HepG2 (cell line): Measurements from ENCODE around the gene CDH13. TPM values are rescaled to one million over a fixed set of nuclear protein-coding genes. Genes with fewer than 3 reads are reported as not detected.
A peak's percentile ranks its signal among the peaks of the same experiment; 100 is the strongest.

Experiments
- ATAC-seq: fragments of 200-7000 bp; cut with Tn5 transposase; 3 replicates; pipeline ENCODE4 v1.9.1; 2020; ENCODE audit warnings: mild to moderate bottlenecking, moderate library complexity
- BruUV-seq: library from RNA; stranded (reverse); fragments of 400-500 nt; replicated peaks from 2 replicates; lab custom pipeline; 2021; lab: Mats Ljungman, UMichigan
- CTCF ChIA-PET: fragments of 300-600 bp; formaldehyde crosslinking; extraction: SDS; loops from one replicate; lab custom pipeline; 2021; ENCODE audit warnings: low total read pairs, inconsistent platforms, low intra/inter-chr PET ratio; lab: Yijun Ruan, JAX
- POLR2A ChIA-PET: fragments of 350-600 bp; sonication (Branson Sonifier 250); formaldehyde crosslinking; loops from one replicate; lab custom pipeline; 2020; ENCODE audit warnings: antibody characterized with exemption, inconsistent platforms; lab: Yijun Ruan, JAX
- DNase-seq: peaks from one replicate; pipeline ENCODE4 v3.0.0-alpha.2; 2015; ENCODE audit warnings: low spot score
- FAIRE-seq: peaks from 3 replicates; lab custom pipeline; 2011; peaks lifted over from hg19 to GRCh38; lab: Jason Lieb, UNC
- H2AFZ ChIP-seq: one replicate; pipeline ENCODE4 v1.6.1; 2011; ENCODE audit warnings: low read length, inconsistent platforms
- H3K27ac ChIP-seq: fragments of 300-600 bp; 3 replicates; pipeline ENCODE4 v1.8.0; 2011; ENCODE audit warnings: mixed run types, mild to moderate bottlenecking, mixed read lengths, low read length, inconsistent platforms; ENCODE audit not compliant: insufficient read depth; ENCODE audit errors: extremely low read length
- H3K27me3 ChIP-seq, 2 experiments: fragments of 200-600 bp in 1 of 2; 2 replicates in 1 of 2; 3 replicates in 1 of 2; pipeline versions ENCODE4 v1.6.0 to v1.8.0; 2011; ENCODE audit warnings: low read length in 2 of 2, mild to moderate bottlenecking in 2 of 2, moderate library complexity in 2 of 2, inconsistent platforms in 1 of 2; ENCODE audit not compliant: insufficient read depth in 2 of 2, control insufficient read depth in 1 of 2
- H3K36me3 ChIP-seq, 2 experiments: fragments of 200-600 bp in 1 of 2; replicated peaks in 1 of 2; 2 replicates in 1 of 2; 3 replicates in 1 of 2; pipeline versions ENCODE4 v1.5.1 to v1.8.0; 2011; ENCODE audit warnings: low read length in 2 of 2, inconsistent platforms in 1 of 2; ENCODE audit not compliant: insufficient read depth in 2 of 2, control insufficient read depth in 1 of 2
- H3K4me1 ChIP-seq: 2 replicates; pipeline ENCODE4 v1.5.1; 2012; ENCODE audit warnings: low read length, inconsistent platforms; ENCODE audit not compliant: insufficient read depth
- H3K4me2 ChIP-seq: 2 replicates; pipeline ENCODE4 v1.6.0; 2011; ENCODE audit warnings: low read depth, low read length, inconsistent platforms
- H3K4me3 ChIP-seq, 3 experiments: fragments of 200-600 bp in 1 of 3; sonication (generic), shearing (Covaris generic) in 1 of 3; replicated peaks in 1 of 3; 2 replicates each; pipeline ENCODE4 v1.5.1; 2011 to 2016; ENCODE audit warnings: low read length in 3 of 3, inconsistent platforms in 2 of 3, low read depth in 2 of 3, mild to moderate bottlenecking in 2 of 3, control low read depth in 1 of 3, mixed read lengths in 1 of 3; ENCODE audit not compliant: insufficient read depth in 1 of 3
- H3K79me2 ChIP-seq: one replicate; pipeline ENCODE4 v1.6.1; 2011; ENCODE audit warnings: low read length, inconsistent platforms; ENCODE audit not compliant: insufficient read depth
- H3K9ac ChIP-seq: 2 replicates; pipeline ENCODE4 v1.6.0; 2011; ENCODE audit warnings: mild to moderate bottlenecking, low read depth, low read length, inconsistent platforms; ENCODE audit not compliant: insufficient read depth
- H3K9me3 ChIP-seq: 2 replicates; pipeline ENCODE4 v1.5.1; 2012; ENCODE audit warnings: mild to moderate bottlenecking, low read length
- H4K20me1 ChIP-seq: 2 replicates; pipeline ENCODE4 v1.6.0; 2011; ENCODE audit warnings: inconsistent platforms, mild to moderate bottlenecking, low read length, moderate library complexity; ENCODE audit not compliant: insufficient read depth
- CENPT ChIP-seq: sonication (generic); formaldehyde crosslinking; IDR thresholded peaks from 2 replicates; pipeline ENCODE4 v1.8.0; 2022; ENCODE audit warnings: low read depth, mild to moderate bottlenecking, moderate library complexity, missing genetic modification reagents
- HNRNPK ChIP-seq: fragments of 200-400 bp; formaldehyde crosslinking; IDR thresholded peaks from 2 replicates; pipeline ENCODE4 v1.6.1; 2018; ENCODE audit warnings: low read length, low read depth, moderate library complexity, mild to moderate bottlenecking; ENCODE audit not compliant: poor library complexity, severe bottlenecking
- HNRNPLL ChIP-seq: fragments of 200-400 bp; formaldehyde crosslinking; IDR thresholded peaks from 2 replicates; pipeline ENCODE4 v1.6.1; 2017; ENCODE audit warnings: mild to moderate bottlenecking, low read depth, low read length; ENCODE audit not compliant: poor library complexity, severe bottlenecking
- MXD3 ChIP-seq: IDR thresholded peaks from 2 replicates; pipeline ENCODE4 v1.6.1; 2016; ENCODE audit warnings: mild to moderate bottlenecking, missing biosample characterization, missing genetic modification reagents
- PCBP2 ChIP-seq: fragments of 200-400 bp; formaldehyde crosslinking; optimal IDR thresholded peaks from 2 replicates; pipeline ENCODE3; 2018; ENCODE audit warnings: low read length, low read depth; ENCODE audit not compliant: poor library complexity, severe bottlenecking
- TFDP2 ChIP-seq: sonication (generic); formaldehyde crosslinking; IDR thresholded peaks from 2 replicates; pipeline ENCODE4 v1.4.0; 2020; ENCODE audit warnings: missing genetic modification reagents
- ZNF224 ChIP-seq: sonication (generic); formaldehyde crosslinking; IDR thresholded peaks from 2 replicates; pipeline ENCODE4 v1.5.0; 2020; ENCODE audit warnings: mild to moderate bottlenecking, missing genetic modification reagents
- ZNF253 ChIP-seq: sonication (generic); formaldehyde crosslinking; IDR thresholded peaks from 2 replicates; pipeline ENCODE4 v1.8.0; 2022; ENCODE audit warnings: mild to moderate bottlenecking, missing genetic modification reagents, borderline replicate concordance
- ZNF788 ChIP-seq: sonication (generic); formaldehyde crosslinking; IDR thresholded peaks from 2 replicates; pipeline ENCODE4 v1.5.0; 2020; ENCODE audit warnings: mild to moderate bottlenecking, missing genetic modification reagents, borderline replicate concordance
- WGBS: methylation state at CpG from one replicate; pipeline ENCODE4 v1.1.6; 2017; ENCODE audit warnings: low lambda C conversion rate; 5-methylcytosine and 5-hydroxymethylcytosine counted together
- in situ Hi-C: cut with HindIII; loops from 2 replicates; pipeline ENCODE4 v1.10.0; 2017; ENCODE audit warnings: low pct_unique_long_range_greater_than_20kb; ENCODE audit not compliant: extremely low pct_ligation_motif_present
- intact Hi-C: fragments of 100-400 bp; cut with micrococcal nuclease; formaldehyde crosslinking; loops from one replicate; pipeline ENCODE4 v1.10.0; 2022; ENCODE audit not compliant: unreplicated experiment
- polyA plus RNA-seq, 8 experiments: library from polyadenylated mRNA; depleted of rRNA in 3 of 8; stranded (reverse) in 7 of 8; unstranded in 1 of 8; fragments of >200 nt; fragmentation: Illumina TruSeq in 4 of 8; extraction: Trizol in 4 of 8; gene quantifications; 2 replicates each; pipeline versions ENCODE4 v1.2.1 to v1.2.3, GENCODE V29; 2011 to 2016; ENCODE audit warnings: low read depth in 4 of 8, missing spikeins in 1 of 8, mixed read lengths in 1 of 8; ENCODE audit not compliant: insufficient read depth in 1 of 8
- total RNA-seq, 5 experiments: library from RNA; depleted of rRNA; stranded (reverse); fragments of >200 nt; fragmentation: Illumina TruSeq; extraction: Trizol; gene quantifications; 2 replicates each; pipeline ENCODE4 v1.2.3, GENCODE V29; 2016; ENCODE audit warnings: low read depth in 1 of 5

The CDH13 gene
- total and polyA plus RNA-seq, 2 of the 13 experiments (the other 11 are each of a cell fraction or from before 2014, with no cell fraction given) = not detected

- TF ChIP-seq TFDP2 = no peak
Observed at GRCh38 chr16:83270061-83270460, 643.3 kb downstream of the CDH13 start (continued).

DNA sequence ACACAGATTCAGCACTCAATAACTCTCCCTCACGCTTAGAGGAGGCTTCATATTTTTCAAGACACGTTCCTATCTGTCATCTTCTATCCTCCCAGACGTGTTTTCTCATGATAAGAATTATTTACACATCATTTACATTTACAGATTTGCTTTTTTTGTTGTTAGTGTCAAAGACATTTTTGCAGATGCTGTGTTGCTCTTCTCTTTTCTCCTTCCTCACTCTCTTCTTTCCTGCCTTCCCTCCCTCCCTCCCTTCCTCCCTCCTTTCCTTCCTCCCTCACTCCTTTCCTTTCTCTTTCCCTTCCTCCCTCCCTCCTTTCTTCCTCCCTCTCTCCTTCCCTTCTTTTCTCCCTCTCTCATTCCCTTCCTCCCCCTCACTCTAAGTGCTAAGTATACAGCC is 643.9 kb downstream of the CDH13 start:
- no peak overlapping the region for H3K4me3 ChIP-seq
- DNase-seq (no peak), ATAC-seq (no peak), FAIRE-seq (no peak)
- no peak overlapping the region for H3K4me2 ChIP-seq
- no peaks in the 10 kb centered on the region for H3K36me3 ChIP-seq
- H4K20me1 ChIP-seq = no peaks in the 10 kb centered on the region
- no peak overlapping the region for H3K9ac ChIP-seq
- H3K27me3 ChIP-seq = peaks cover 0 to 3% of the 10 kb centered on the region in 2 experiments; a peak in 1 of 5 replicates
- 1% methylated on average over 3 of the region's 3 CpGs for WGBS
- intact Hi-C loops = no loop called here
- in situ Hi-C loops = no loop called here
- no TSS peak for BruUV-seq
- H2AFZ ChIP-seq = no peak overlapping the region
- ChIA-PET POLR2A (no interaction called here), CTCF (no interaction called here)
- H3K27ac ChIP-seq = no peak overlapping the region
- no peak for TF ChIP-seq ZNF224 (CRISPR knock-in tag)
- no peak for TF ChIP-seq ZNF253
- TF ChIP-seq HNRNPK = peak; percentile 60
- no peak for TF ChIP-seq HNRNPLL
- peak; percentile 77 for TF ChIP-seq PCBP2
- no peak for TF ChIP-seq ZNF788
- TF ChIP-seq MXD3 (CRISPR knock-in tag) = no peak
- TF ChIP-seq CENPT (CRISPR knock-in tag) = no peak
- no peaks in the 10 kb centered on the region for H3K4me1 ChIP-seq
- H3K79me2 ChIP-seq = no peaks in the 10 kb centered on the region
- H3K9me3 ChIP-seq = no peaks in the 10 kb centered on the region
